ENCODE measurements around the gene KHK. TPM values are rescaled to one million over a fixed set of nuclear protein-coding genes. Genes with fewer than 3 reads are reported as not detected.

The KHK gene
- total RNA-seq, 1 experiment from 2014 or later, result 9.3 TPM

DNA sequence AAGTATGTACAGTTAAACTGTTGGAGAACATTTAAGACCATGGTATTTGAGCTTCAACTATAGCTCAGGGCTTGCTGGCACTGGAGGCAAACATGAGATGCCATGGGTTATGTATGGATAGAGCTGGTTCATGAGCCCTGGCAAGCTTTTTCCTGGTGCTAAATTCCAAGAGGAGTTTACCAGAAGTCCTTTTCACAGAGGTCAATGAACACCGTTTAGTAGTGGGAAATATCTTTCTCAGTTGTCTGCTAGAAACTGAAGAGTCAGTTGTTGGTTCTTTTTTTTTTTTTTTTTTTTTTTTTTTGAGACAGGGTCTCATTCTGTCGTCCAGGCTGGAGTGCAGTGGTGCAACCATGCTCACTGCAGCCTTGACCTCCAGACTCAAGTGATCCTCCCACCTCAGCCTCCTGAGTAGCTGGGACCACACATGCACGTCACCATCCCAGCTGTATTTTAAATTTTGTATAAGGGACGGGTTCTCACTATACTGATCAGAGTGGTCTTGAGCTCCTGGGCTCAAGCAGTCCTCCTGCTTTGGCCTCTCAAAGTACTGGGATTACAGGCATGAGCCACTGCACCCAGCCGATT, 1.3 kb downstream of the KHK start:
- no peaks in the 10 kb centered on the region for H3K36me3 ChIP-seq (ENCODE audit: control insufficient read depth, insufficient read depth, low read length)
- H3K9me3 Mint-ChIP-seq (ENCODE audit: unreplicated experiment), result no peaks in the 10 kb centered on the region
- no peak for DNase-seq
- ChIA-PET CTCF (interaction anchor here (0.6 to 1.7 kb wide), 5 partner anchors 9 to 241 kb away, joined by 3 to 8 read pairs (median 6); no protein-coding TSS in a partner anchor), POLR2A (interaction anchor here (0.6 kb wide), 1 partner anchor 39 kb away, joined by 6 read pairs; no protein-coding TSS in a partner anchor)
- H3K4me1 Mint-ChIP-seq (ENCODE audit: low read depth, unreplicated experiment), result peaks cover 12% of the 10 kb centered on the region
- peaks cover 8% of the 10 kb centered on the region for H3K4me1 ChIP-seq
- no peaks in the 10 kb centered on the region for H3K9me3 ChIP-seq
- H3K27me3 Mint-ChIP-seq (ENCODE audit: insufficient read depth, unreplicated experiment), result no peaks in the 10 kb centered on the region
- no peak overlapping the region for H3K27ac Mint-ChIP-seq (ENCODE audit: unreplicated experiment)
- H3K36me3 Mint-ChIP-seq (ENCODE audit: insufficient read depth, unreplicated experiment), result no peaks in the 10 kb centered on the region
- no peak overlapping the region for H3K4me3 ChIP-seq (ENCODE audit: low read depth, low read length)
- no peak overlapping the region for H3K4me3 Mint-ChIP-seq (ENCODE audit: unreplicated experiment)
- no peaks in the 10 kb centered on the region for H3K27me3 ChIP-seq (replicated peaks; ENCODE audit: control insufficient read depth, insufficient read depth, low read length)
- no TSS peak for BruUV-seq (replicated peaks)
- TF ChIP-seq, protein P1, sequence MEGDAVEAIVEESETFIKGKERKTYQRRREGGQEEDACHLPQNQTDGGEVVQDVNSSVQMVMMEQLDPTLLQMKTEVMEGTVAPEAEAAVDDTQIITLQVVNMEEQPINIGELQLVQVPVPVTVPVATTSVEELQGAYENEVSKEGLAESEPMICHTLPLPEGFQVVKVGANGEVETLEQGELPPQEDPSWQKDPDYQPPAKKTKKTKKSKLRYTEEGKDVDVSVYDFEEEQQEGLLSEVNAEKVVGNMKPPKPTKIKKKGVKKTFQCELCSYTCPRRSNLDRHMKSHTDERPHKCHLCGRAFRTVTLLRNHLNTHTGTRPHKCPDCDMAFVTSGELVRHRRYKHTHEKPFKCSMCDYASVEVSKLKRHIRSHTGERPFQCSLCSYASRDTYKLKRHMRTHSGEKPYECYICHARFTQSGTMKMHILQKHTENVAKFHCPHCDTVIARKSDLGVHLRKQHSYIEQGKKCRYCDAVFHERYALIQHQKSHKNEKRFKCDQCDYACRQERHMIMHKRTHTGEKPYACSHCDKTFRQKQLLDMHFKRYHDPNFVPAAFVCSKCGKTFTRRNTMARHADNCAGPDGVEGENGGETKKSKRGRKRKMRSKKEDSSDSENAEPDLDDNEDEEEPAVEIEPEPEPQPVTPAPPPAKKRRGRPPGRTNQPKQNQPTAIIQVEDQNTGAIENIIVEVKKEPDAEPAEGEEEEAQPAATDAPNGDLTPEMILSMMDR (IDR thresholded peaks at IDR 0.05; ENCODE audit: insufficient read depth in 1 of 2, low read depth in 1 of 2, low read length in 1 of 2, severe bottlenecking in 1 of 2, unreplicated experiment in 1 of 2), result no peak
- intact Hi-C loops (cut with micrococcal nuclease; ENCODE audit: unreplicated experiment), result no loop called here

DNA sequence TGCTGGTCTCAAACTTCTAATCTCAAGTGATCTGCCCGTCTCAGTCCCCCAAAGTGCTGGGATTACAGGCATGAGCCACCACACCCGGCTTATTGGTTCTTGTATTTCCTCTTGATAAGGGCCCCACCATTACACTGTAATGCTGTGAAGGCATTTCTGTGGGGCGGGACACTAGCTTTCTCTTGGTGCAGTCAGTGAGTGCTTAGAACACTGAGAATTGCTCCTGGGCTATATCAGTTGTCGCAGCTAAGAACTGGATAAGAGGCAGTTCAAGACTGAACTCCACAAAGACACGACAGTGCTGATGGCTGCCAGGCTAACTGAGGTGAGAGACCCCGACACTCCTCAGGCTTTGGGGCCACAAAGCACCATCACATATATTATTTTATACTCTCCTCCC, 2.1 kb downstream of the KHK start:
- H3K27me3 ChIP-seq (replicated peaks; ENCODE audit: control insufficient read depth, insufficient read depth, low read length), result no peaks in the 10 kb centered on the region
- TF ChIP-seq, protein P1 (IDR thresholded peaks at IDR 0.05; ENCODE audit: insufficient read depth in 1 of 2, low read depth in 1 of 2, low read length in 1 of 2, severe bottlenecking in 1 of 2, unreplicated experiment in 1 of 2), result no peak
- no peak overlapping the region for H3K4me3 ChIP-seq (ENCODE audit: low read depth, low read length)
- ChIA-PET CTCF (interaction anchor here (0.6 kb wide), 1 partner anchor 35 kb away, joined by 3 read pairs; no protein-coding TSS in a partner anchor), POLR2A (no interaction called here)
- Mint-ChIP-seq H3K36me3 (ENCODE audit: insufficient read depth, unreplicated experiment) (no peaks in the 10 kb centered on the region), H3K9me3 (ENCODE audit: unreplicated experiment) (no peaks in the 10 kb centered on the region), H3K27ac (ENCODE audit: unreplicated experiment) (no peak overlapping the region), H3K4me3 (ENCODE audit: unreplicated experiment) (no peak overlapping the region), H3K4me1 (ENCODE audit: low read depth, unreplicated experiment) (peaks cover 14% of the 10 kb centered on the region), H3K27me3 (ENCODE audit: insufficient read depth, unreplicated experiment) (no peaks in the 10 kb centered on the region)
- no peaks in the 10 kb centered on the region for H3K9me3 ChIP-seq
- no TSS peak for BruUV-seq (replicated peaks)
- intact Hi-C loops (cut with micrococcal nuclease; ENCODE audit: unreplicated experiment), result no loop called here
- H3K4me1 ChIP-seq, result peaks cover 15% of the 10 kb centered on the region
- no peaks in the 10 kb centered on the region for H3K36me3 ChIP-seq (ENCODE audit: control insufficient read depth, insufficient read depth, low read length)
- DNase-seq, result no peak

DNA sequence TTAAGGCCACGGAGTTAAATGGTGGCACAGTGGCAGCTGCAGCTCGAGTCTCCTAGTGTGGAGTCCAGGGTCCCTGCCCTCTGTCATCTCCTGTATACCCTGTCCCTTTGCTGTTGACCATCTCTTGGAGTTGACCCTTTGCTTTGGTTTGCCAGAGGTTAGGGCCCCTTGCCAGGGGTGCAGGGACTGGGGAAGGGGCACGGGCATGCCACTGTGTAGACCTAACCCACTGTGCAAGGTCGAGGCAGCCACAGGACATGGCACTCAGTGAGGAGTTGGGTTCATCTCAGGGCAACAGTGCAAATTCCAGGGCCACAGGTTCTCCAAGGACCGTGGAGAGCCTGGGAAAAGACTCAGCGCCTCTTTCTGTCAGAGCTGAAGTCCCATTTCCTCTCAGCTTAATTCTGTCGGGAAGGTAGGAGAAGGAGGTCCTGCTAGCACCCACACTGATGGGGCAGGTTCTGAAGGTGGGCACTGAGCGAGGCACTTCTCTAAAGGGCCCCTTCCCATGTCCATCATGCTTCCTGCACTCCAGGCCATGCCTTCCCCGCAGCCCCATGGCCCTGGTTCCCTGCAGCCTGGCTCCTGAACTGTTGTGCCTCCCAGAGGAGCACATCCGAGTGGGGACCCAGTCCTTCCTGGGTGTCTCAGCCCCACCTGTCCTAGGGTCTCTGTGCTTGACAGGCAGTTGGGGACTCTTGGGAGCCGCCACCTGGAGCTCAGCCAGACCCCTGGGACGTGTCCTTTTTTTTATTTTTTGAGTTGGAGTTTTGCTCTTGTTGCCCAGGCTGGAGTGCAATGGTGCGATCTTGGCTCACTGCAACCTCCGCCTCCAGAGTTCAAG, 2.8 kb downstream of the KHK start:
- no peak for DNase-seq
- Histone ChIP-seq H3K36me3 (ENCODE audit: control insufficient read depth, insufficient read depth, low read length) (no peaks in the 10 kb centered on the region), H3K9me3 (no peaks in the 10 kb centered on the region), H3K4me3 (ENCODE audit: low read depth, low read length) (no peak overlapping the region), H3K27me3 (replicated peaks; ENCODE audit: control insufficient read depth, insufficient read depth, low read length) (no peaks in the 10 kb centered on the region), H3K4me1 (peaks cover 22% of the 10 kb centered on the region)
- H3K27me3 Mint-ChIP-seq (ENCODE audit: insufficient read depth, unreplicated experiment), result no peaks in the 10 kb centered on the region
- no peak overlapping the region for H3K4me3 Mint-ChIP-seq (ENCODE audit: unreplicated experiment)
- no peaks in the 10 kb centered on the region for H3K9me3 Mint-ChIP-seq (ENCODE audit: unreplicated experiment)
- intact Hi-C loops (cut with micrococcal nuclease; ENCODE audit: unreplicated experiment), result no loop called here
- no peaks in the 10 kb centered on the region for H3K36me3 Mint-ChIP-seq (ENCODE audit: insufficient read depth, unreplicated experiment)
- H3K4me1 Mint-ChIP-seq (ENCODE audit: low read depth, unreplicated experiment), result peaks cover 21% of the 10 kb centered on the region
- POLR2A ChIA-PET, result no interaction called here
- BruUV-seq (replicated peaks), result no TSS peak
- TF ChIP-seq, protein P1 (IDR thresholded peaks at IDR 0.05; ENCODE audit: insufficient read depth in 1 of 2, low read depth in 1 of 2, low read length in 1 of 2, severe bottlenecking in 1 of 2, unreplicated experiment in 1 of 2), result no peak
- H3K27ac Mint-ChIP-seq (ENCODE audit: unreplicated experiment), result no peak overlapping the region
- CTCF ChIA-PET, result interaction anchor here (0.6 kb wide), 1 partner anchor 549 kb away, joined by 6 read pairs; no protein-coding TSS in a partner anchor
